HCT116 (cell line): ENCODE measurements around the gene SGTB. TPM values are rescaled to one million over a fixed set of nuclear protein-coding genes. Genes with fewer than 3 reads are reported as not detected.
"Not testable (repeated sequence)": the region's sequence is repeated elsewhere in the genome, so short reads cannot be mapped to it uniquely, and the experiment has no call there.

Experiments
- ATAC-seq: fragments of 200-7000 bp; cut with Tn5 transposase; 2 replicates; pipeline ENCODE4 v1.9.1; 2020; ENCODE audit warnings: mild to moderate bottlenecking, moderate library complexity
- BruUV-seq: library from RNA; stranded (reverse); fragments of 400-500 nt; replicated peaks from 2 replicates; lab custom pipeline; 2021; lab: Mats Ljungman, UMichigan
- CTCF ChIA-PET: fragments of 300-600 bp; sonication (Branson Sonifier 250); formaldehyde crosslinking; loops from one replicate; lab custom pipeline; 2021; ENCODE audit warnings: antibody characterized with exemption; lab: Charles Lee
- POLR2A ChIA-PET: fragments of 300-600, 350-600 bp; sonication (Branson Sonifier 250); formaldehyde crosslinking; loops from one replicate; lab custom pipeline; 2021; ENCODE audit warnings: antibody characterized with exemption; lab: Charles Lee
- RAD21 ChIA-PET, 2 experiments: fragments of 300-600 bp; sonication (Branson Sonifier 250); formaldehyde crosslinking; loops; one replicate each; lab custom pipeline; 2023; ENCODE audit warnings: low total read pairs in 2 of 2; ENCODE audit not compliant: uncharacterized antibody in 2 of 2, unreplicated experiment in 2 of 2, low non-redundant PET in 1 of 2; lab: Charles Lee
- DNase-seq: peaks from one replicate; pipeline ENCODE4 v3.0.0-alpha.2; 2010; ENCODE audit warnings: low read depth, low spot score
- H2AFZ ChIP-seq: fragments of 200-600 bp; shearing (Covaris generic), sonication (generic); 2 replicates; pipeline ENCODE4 v1.6.1; 2017; ENCODE audit warnings: low read depth, mixed run types, mixed read lengths, antibody characterized with exemption, low read length; ENCODE audit not compliant: poor library complexity, severe bottlenecking
- H3K27ac ChIP-seq: 2 replicates; pipeline ENCODE4 v1.5.1; 2012; ENCODE audit warnings: low read depth, low read length
- H3K27me3 ChIP-seq: fragments of 200-600 bp; sonication (generic); 2 replicates; pipeline ENCODE4 v1.6.1; 2016; ENCODE audit warnings: mixed run types, low read length, mixed read lengths; ENCODE audit not compliant: insufficient read depth
- H3K36me3 ChIP-seq, 2 experiments: fragments of 200-500 bp in 1 of 2; fragments of 200-600 bp in 1 of 2; sonication (Bioruptor generic) in 1 of 2; sonication (generic) in 1 of 2; 2 replicates each; pipeline versions ENCODE4 v1.5.1 to v1.6.1; 2014 to 2016; ENCODE audit warnings: low read length in 2 of 2, inconsistent platforms in 1 of 2, mixed read lengths in 1 of 2, mixed run types in 1 of 2; ENCODE audit not compliant: insufficient read depth in 2 of 2, control insufficient read depth in 1 of 2
- H3K4me1 ChIP-seq, 2 experiments: fragments of 200-600 bp in 1 of 2; sonication (generic) in 1 of 2; 2 replicates each; pipeline versions ENCODE4 v1.5.1 to v1.6.1; 2012 to 2017; ENCODE audit warnings: low read length in 2 of 2, inconsistent platforms in 1 of 2, mild to moderate bottlenecking in 1 of 2, mixed read lengths in 1 of 2, mixed run types in 1 of 2, moderate library complexity in 1 of 2; ENCODE audit not compliant: insufficient read depth in 2 of 2, control insufficient read depth in 1 of 2
- H3K4me2 ChIP-seq: fragments of 200-600 bp; sonication (generic); 2 replicates; pipeline ENCODE4 v1.6.1; 2017; ENCODE audit warnings: mixed run types, low read length, mixed read lengths
- H3K4me3 ChIP-seq, 2 experiments: fragments of 200-600 bp in 1 of 2; sonication (generic) in 1 of 2; replicated peaks in 1 of 2; 2 replicates each; pipeline ENCODE4 v1.5.1; 2011 to 2016; ENCODE audit warnings: low read length in 2 of 2, control low read depth in 1 of 2, low read depth in 1 of 2, mild to moderate bottlenecking in 1 of 2, mixed read lengths in 1 of 2, mixed run types in 1 of 2
- H3K79me2 ChIP-seq: fragments of 200-600 bp; sonication (generic); 2 replicates; pipeline ENCODE4 v1.6.1; 2017; ENCODE audit warnings: mild to moderate bottlenecking, mixed run types, low read length, moderate library complexity, mixed read lengths; ENCODE audit not compliant: insufficient read depth
- H3K9ac ChIP-seq: fragments of 200-600 bp; sonication (generic); 2 replicates; pipeline ENCODE4 v1.6.1; 2016; ENCODE audit warnings: low read length, mixed read lengths
- H3K9me2 ChIP-seq: fragments of 200-600 bp; sonication (generic), shearing (Covaris generic); 2 replicates; pipeline ENCODE4 v1.6.1; 2017; ENCODE audit warnings: mixed run types, mild to moderate bottlenecking, moderate library complexity; ENCODE audit not compliant: insufficient read depth
- H3K9me3 ChIP-seq, 2 experiments: fragments of 200-500 bp in 1 of 2; fragments of 200-600 bp in 1 of 2; sonication (Bioruptor generic) in 1 of 2; sonication (generic) in 1 of 2; 2 replicates each; pipeline ENCODE4 v1.6.1; 2014 to 2017; ENCODE audit warnings: low read length in 2 of 2, mixed read lengths in 2 of 2, inconsistent platforms in 1 of 2, low read depth in 1 of 2, mild to moderate bottlenecking in 1 of 2, mixed run types in 1 of 2, moderate library complexity in 1 of 2; ENCODE audit not compliant: control insufficient read depth in 1 of 2, insufficient read depth in 1 of 2
- H4K20me1 ChIP-seq: fragments of 200-600 bp; sonication (generic), shearing (Covaris generic); 2 replicates; pipeline ENCODE4 v1.6.1; 2017; ENCODE audit warnings: mixed run types, mild to moderate bottlenecking, moderate library complexity; ENCODE audit not compliant: insufficient read depth
- CEBPB ChIP-seq: IDR thresholded peaks from 2 replicates; pipeline ENCODE4 v1.6.1; 2012; ENCODE audit warnings: low read depth
- EGR1 ChIP-seq: IDR thresholded peaks from 2 replicates; pipeline ENCODE4 v1.6.1; 2012; ENCODE audit warnings: low read depth
- POLR2A ChIP-seq: IDR thresholded peaks from 2 replicates; pipeline ENCODE4 v1.7.0; 2011; ENCODE audit warnings: borderline replicate concordance; ENCODE audit not compliant: insufficient read depth, insufficient read length; ENCODE audit errors: extremely low read depth
- RAD21 ChIP-seq: IDR thresholded peaks from 2 replicates; pipeline ENCODE4 v1.6.1; 2012; ENCODE audit warnings: low read depth, mild to moderate bottlenecking
- SP1 ChIP-seq: IDR thresholded peaks from 2 replicates; pipeline ENCODE4 v1.6.1; 2012; ENCODE audit warnings: low read depth
- TCF7L2 ChIP-seq: IDR thresholded peaks from 2 replicates; pipeline ENCODE4 v1.7.0; 2011; ENCODE audit warnings: borderline replicate concordance, inconsistent platforms; ENCODE audit not compliant: insufficient read depth, insufficient read length; ENCODE audit errors: extremely low read depth
- intact Hi-C: fragments of 100-400 bp; cut with micrococcal nuclease; formaldehyde crosslinking; loops from 2 replicates; pipeline ENCODE4 v1.10.0; 2022
- total RNA-seq: library from RNA; stranded (reverse); gene quantifications from one replicate; pipeline ENCODE4 v1.2.1, GENCODE V29; 2021; ENCODE audit not compliant: unreplicated experiment
- TF ChIP-seq, protein P1 (sequence below): IDR thresholded peaks from 2 replicates; pipeline ENCODE4 v1.6.1; 2011; ENCODE audit warnings: mild to moderate bottlenecking, low read length, moderate library complexity; ENCODE audit not compliant: insufficient replicate concordance; ENCODE audit errors: extremely low read depth

SGTB gene
- total RNA-seq, 1 experiment from 2014 or later, result 12.6 TPM

DNA sequence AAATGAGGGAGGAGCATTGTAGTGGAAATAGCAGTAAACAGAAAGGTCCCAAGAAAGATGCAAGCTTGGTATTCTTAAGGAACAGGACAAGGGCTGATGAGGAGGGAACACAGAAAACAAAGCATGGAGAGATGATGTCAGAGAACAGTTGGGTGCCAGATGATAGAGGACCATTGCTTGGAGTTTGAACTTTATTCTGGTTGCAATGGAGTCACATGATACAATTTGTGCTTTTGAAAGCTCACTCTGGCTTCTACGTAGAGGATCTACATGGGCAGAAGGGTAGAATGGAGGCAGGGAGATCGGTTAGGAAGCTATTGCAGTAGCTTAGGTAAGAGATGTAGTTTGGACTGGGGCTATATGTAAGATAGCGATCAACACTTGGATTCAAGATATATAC is 39.8 kb downstream of the SGTB start:
- H3K27ac ChIP-seq, result no peak overlapping the region
- BruUV-seq, result no TSS peak
- ATAC-seq (no peak), DNase-seq (no peak)
- ChIA-PET CTCF (no interaction called here), POLR2A (no interaction called here), RAD21 (no interaction called here)
- no peaks in the 10 kb centered on the region for H3K79me2 ChIP-seq
- no peaks in the 10 kb centered on the region for H3K9me3 ChIP-seq
- TF ChIP-seq RAD21 (no peak), SP1 (no peak), EGR1 (no peak), TCF7L2 (no peak), CEBPB (no peak), POLR2A (no peak)
- TF ChIP-seq, protein P1, sequence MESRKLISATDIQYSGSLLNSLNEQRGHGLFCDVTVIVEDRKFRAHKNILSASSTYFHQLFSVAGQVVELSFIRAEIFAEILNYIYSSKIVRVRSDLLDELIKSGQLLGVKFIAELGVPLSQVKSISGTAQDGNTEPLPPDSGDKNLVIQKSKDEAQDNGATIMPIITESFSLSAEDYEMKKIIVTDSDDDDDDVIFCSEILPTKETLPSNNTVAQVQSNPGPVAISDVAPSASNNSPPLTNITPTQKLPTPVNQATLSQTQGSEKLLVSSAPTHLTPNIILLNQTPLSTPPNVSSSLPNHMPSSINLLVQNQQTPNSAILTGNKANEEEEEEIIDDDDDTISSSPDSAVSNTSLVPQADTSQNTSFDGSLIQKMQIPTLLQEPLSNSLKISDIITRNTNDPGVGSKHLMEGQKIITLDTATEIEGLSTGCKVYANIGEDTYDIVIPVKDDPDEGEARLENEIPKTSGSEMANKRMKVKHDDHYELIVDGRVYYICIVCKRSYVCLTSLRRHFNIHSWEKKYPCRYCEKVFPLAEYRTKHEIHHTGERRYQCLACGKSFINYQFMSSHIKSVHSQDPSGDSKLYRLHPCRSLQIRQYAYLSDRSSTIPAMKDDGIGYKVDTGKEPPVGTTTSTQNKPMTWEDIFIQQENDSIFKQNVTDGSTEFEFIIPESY, result no peak
- H3K36me3 ChIP-seq, result 0 out of 4 replicates have a peak, but pooled peaks cover 0 to 2% of the 10 kb centered on the region in 2 experiments
- H3K27me3 ChIP-seq, result no peaks in the 10 kb centered on the region
- no peak overlapping the region for H3K4me3 ChIP-seq
- intact Hi-C loops, result no loop called here
- H3K4me2 ChIP-seq, result no peak overlapping the region
- no peaks in the 10 kb centered on the region for H4K20me1 ChIP-seq
- H3K9ac ChIP-seq, result no peak overlapping the region
- H3K9me2 ChIP-seq, result no peaks in the 10 kb centered on the region
- no peaks in the 10 kb centered on the region for H3K4me1 ChIP-seq
- H2AFZ ChIP-seq, result no peak overlapping the region

DNA sequence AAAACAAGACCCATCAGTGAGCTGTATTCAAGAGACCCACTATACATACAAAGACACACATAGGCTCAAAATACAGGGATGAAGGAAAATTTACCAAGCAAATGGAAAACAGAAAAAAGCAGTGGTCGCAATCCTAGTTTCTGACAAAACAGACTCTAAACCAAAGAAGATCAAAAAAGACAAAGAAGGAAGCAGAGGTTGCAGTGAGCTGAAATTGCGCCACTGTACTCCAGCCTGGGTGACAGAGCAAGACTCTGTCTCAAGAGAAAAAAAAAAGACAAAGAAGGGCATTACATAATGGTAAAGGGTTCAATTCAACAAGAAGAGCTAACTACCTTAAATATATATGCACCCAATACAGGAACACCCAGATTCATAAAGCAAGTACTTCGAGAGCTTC is 45.9 kb downstream of the SGTB start:
- CTCF ChIA-PET, H4K20me1 ChIP-seq, BruUV-seq, intact Hi-C loops, H3K4me2 ChIP-seq, H2AFZ ChIP-seq, H3K27ac ChIP-seq, H3K79me2 ChIP-seq, RAD21 ChIA-PET, H3K9ac ChIP-seq, H3K4me3 ChIP-seq, H3K36me3 ChIP-seq, H3K4me1 ChIP-seq, H3K9me3 ChIP-seq, H3K9me2 ChIP-seq, H3K27me3 ChIP-seq, POLR2A ChIA-PET, ATAC-seq, DNase-seq: not testable (repeated sequence)
